IMR-90 (cell line): ENCODE data around the gene MAT2B. TPM values are rescaled to one million over a fixed set of nuclear protein-coding genes. Genes with fewer than 3 reads are reported as not detected.
A peak's percentile ranks its signal among the peaks of the same experiment; 100 is the strongest.

Experiments used
- ATAC-seq: fragments of 200-7000 bp; cut with Tn5 transposase; 2 replicates; pipeline ENCODE4 v1.9.1; 2020; ENCODE audit warnings: low read depth, mild to moderate bottlenecking, moderate library complexity
- BruUV-seq: library from RNA; stranded (reverse); fragments of 400-500 nt; replicated peaks from 2 replicates; lab custom pipeline; 2021; lab: Mats Ljungman, UMichigan
- CTCF ChIA-PET: fragments of 300-600 bp; formaldehyde crosslinking; extraction: SDS; loops from one replicate; lab custom pipeline; 2021; ENCODE audit warnings: antibody characterized with exemption; lab: Yijun Ruan, JAX
- POLR2A ChIA-PET: fragments of 300-600 bp; sonication (Branson Sonifier 250); formaldehyde crosslinking; loops from one replicate; lab custom pipeline; 2022; ENCODE audit warnings: antibody characterized with exemption; ENCODE audit not compliant: unreplicated experiment; lab: Charles Lee
- DNase-seq: peaks from one replicate; pipeline ENCODE4 v3.0.0; 2013
- H2AFZ ChIP-seq: replicated peaks from 2 replicates; pipeline ENCODE3; 2013; ENCODE audit warnings: low read length, mild to moderate bottlenecking; ENCODE audit not compliant: poor library complexity
- H2AK5ac ChIP-seq: 2 replicates; pipeline ENCODE4 v1.6.1; 2013; ENCODE audit warnings: low read depth, low read length, inconsistent platforms
- H2AK9ac ChIP-seq: replicated peaks from 2 replicates; pipeline ENCODE3; 2013; ENCODE audit warnings: mild to moderate bottlenecking, low read depth, low read length, moderate library complexity; ENCODE audit not compliant: poor library complexity
- H2BK120ac ChIP-seq: 2 replicates; pipeline ENCODE4 v1.6.1; 2013; ENCODE audit warnings: low read depth, low read length, inconsistent platforms
- H2BK15ac ChIP-seq: 3 replicates; pipeline ENCODE4 v1.6.1; 2013; ENCODE audit warnings: low read depth, low read length, inconsistent platforms
- H2BK20ac ChIP-seq: 2 replicates; pipeline ENCODE4 v1.6.1; 2013; ENCODE audit warnings: low read depth, mild to moderate bottlenecking, inconsistent platforms, low read length, moderate library complexity
- H2BK5ac ChIP-seq: 2 replicates; pipeline ENCODE4 v1.6.1; 2013; ENCODE audit warnings: mild to moderate bottlenecking, low read depth, low read length, inconsistent platforms; ENCODE audit not compliant: poor library complexity, severe bottlenecking
- H3K14ac ChIP-seq: replicated peaks from 2 replicates; pipeline ENCODE4 v1.6.1; 2013; ENCODE audit warnings: low read depth, low read length, inconsistent platforms
- H3K18ac ChIP-seq: 2 replicates; pipeline ENCODE4 v1.6.1; 2013; ENCODE audit warnings: low read depth, low read length, control low read depth
- H3K23ac ChIP-seq: 2 replicates; pipeline ENCODE4 v1.6.1; 2013; ENCODE audit warnings: low read depth, low read length, inconsistent platforms
- H3K27ac ChIP-seq: 2 replicates; pipeline ENCODE4 v1.5.1; 2013; ENCODE audit warnings: mild to moderate bottlenecking, control low read depth, low read length; ENCODE audit not compliant: insufficient read depth
- H3K27me3 ChIP-seq: 2 replicates; pipeline ENCODE4 v1.6.1; 2013; ENCODE audit warnings: low read length; ENCODE audit not compliant: control insufficient read depth, insufficient read depth
- H3K36me3 ChIP-seq: 2 replicates; pipeline ENCODE4 v1.6.1; 2013; ENCODE audit warnings: low read length, mixed read lengths; ENCODE audit not compliant: control insufficient read depth, insufficient read depth
- H3K4ac ChIP-seq: 2 replicates; pipeline ENCODE4 v1.6.1; 2013; ENCODE audit warnings: low read depth, low read length, inconsistent platforms
- H3K4me1 ChIP-seq: 2 replicates; pipeline ENCODE4 v1.6.1; 2013; ENCODE audit warnings: low read length, mixed read lengths; ENCODE audit not compliant: control insufficient read depth, insufficient read depth
- H3K4me2 ChIP-seq: 2 replicates; pipeline ENCODE4 v1.6.1; 2013; ENCODE audit warnings: low read depth, mild to moderate bottlenecking, control low read depth, low read length, moderate library complexity
- H3K4me3 ChIP-seq: 2 replicates; pipeline ENCODE4 v1.5.1; 2013; ENCODE audit warnings: low read depth, mild to moderate bottlenecking, control low read depth, low read length, moderate library complexity; ENCODE audit not compliant: insufficient read depth
- H3K56ac ChIP-seq: 2 replicates; pipeline ENCODE4 v1.6.1; 2013; ENCODE audit warnings: low read length, inconsistent platforms; ENCODE audit not compliant: insufficient read depth; ENCODE audit errors: extremely low read depth
- H3K79me1 ChIP-seq, 2 experiments: 2 replicates each; pipeline ENCODE4 v1.6.1; 2013; ENCODE audit warnings: low read length in 2 of 2, inconsistent platforms in 1 of 2, low read depth in 1 of 2
- H3K9ac ChIP-seq: 2 replicates; pipeline ENCODE4 v1.6.1; 2013; ENCODE audit warnings: low read depth, low read length, control low read depth
- H3K9me1 ChIP-seq: 2 replicates; pipeline ENCODE4 v1.6.1; 2013; ENCODE audit warnings: low read length, inconsistent platforms; ENCODE audit not compliant: insufficient read depth
- H3K9me3 ChIP-seq: 2 replicates; pipeline ENCODE4 v1.6.1; 2013; ENCODE audit warnings: low read length; ENCODE audit not compliant: control insufficient read depth, insufficient read depth
- H4K20me1 ChIP-seq: 2 replicates; pipeline ENCODE4 v1.6.1; 2013; ENCODE audit warnings: low read length, inconsistent platforms; ENCODE audit not compliant: insufficient read depth
- H4K5ac ChIP-seq: 2 replicates; pipeline ENCODE4 v1.6.1; 2013; ENCODE audit warnings: mild to moderate bottlenecking, low read depth, low read length, control low read depth
- H4K8ac ChIP-seq, 2 experiments: 2 replicates each; pipeline ENCODE4 v1.6.1; 2013; ENCODE audit warnings: low read depth in 2 of 2, low read length in 2 of 2, control low read depth in 1 of 2, inconsistent platforms in 1 of 2
- H4K91ac ChIP-seq: 2 replicates; pipeline ENCODE4 v1.6.1; 2013; ENCODE audit warnings: low read depth, low read length, inconsistent platforms; ENCODE audit not compliant: insufficient read depth
- CHD1 ChIP-seq: IDR thresholded peaks from 2 replicates; pipeline ENCODE4 v1.6.1; 2012; ENCODE audit warnings: low read depth, low read length, improper control_type of control experiment
- MAZ ChIP-seq: IDR thresholded peaks from 2 replicates; pipeline ENCODE4 v1.6.1; 2012; ENCODE audit warnings: low read depth, mild to moderate bottlenecking, low read length, improper control_type of control experiment, moderate library complexity, borderline replicate concordance
- NFE2L2 ChIP-seq: fragments of 150-350 bp; IDR thresholded peaks from 2 replicates; pipeline ENCODE4 v1.6.1; 2016; ENCODE audit warnings: low read depth, mild to moderate bottlenecking, low read length
- POLR2A ChIP-seq: IDR thresholded peaks from 2 replicates; pipeline ENCODE4 v1.6.1; 2012; ENCODE audit warnings: mild to moderate bottlenecking, low read depth, low read length
- RCOR1 ChIP-seq: IDR thresholded peaks from 2 replicates; pipeline ENCODE4 v1.6.1; 2012; ENCODE audit warnings: mild to moderate bottlenecking, low read length, improper control_type of control experiment; ENCODE audit not compliant: insufficient replicate concordance
- RFX5 ChIP-seq: IDR thresholded peaks from 2 replicates; pipeline ENCODE4 v1.8.0; 2012; ENCODE audit warnings: low read depth, mild to moderate bottlenecking, low read length, moderate library complexity
- WGBS, 2 experiments: methylation state at CpG; one replicate each; pipeline versions ENCODE4 v1.1.5 to v1.1.7; 2013; ENCODE audit warnings: missing lambda C conversion rate in 2 of 2; ENCODE audit not compliant: insufficient read length in 1 of 2; ENCODE audit errors: extremely low coverage in 2 of 2; 5-methylcytosine and 5-hydroxymethylcytosine counted together
- dilution Hi-C: fragments of 300-500 bp; cut with HindIII; formaldehyde crosslinking; loops from one replicate; pipeline ENCODE4 v1.14.3; 2018; ENCODE audit warnings: low sequenced_read_pairs; ENCODE audit not compliant: unreplicated experiment
- in situ Hi-C: fragments of 300-500 bp; cut with MboI; formaldehyde crosslinking; loops from 3 replicates; pipeline ENCODE4 v1.14.3; 2019; ENCODE audit warnings: low sequenced_read_pairs, inconsistent platforms, mixed read lengths
- intact Hi-C: fragments of 100-400 bp; cut with micrococcal nuclease; formaldehyde crosslinking; loops from 2 replicates; pipeline ENCODE4 v1.10.0; 2022
- polyA plus RNA-seq, 3 experiments: library from polyadenylated mRNA; depleted of rRNA; stranded (reverse); fragments of >200 nt; gene quantifications; 2 replicates each; pipeline ENCODE4 v1.2.3, GENCODE V29; 2012; ENCODE audit warnings: low replicate concordance in 1 of 3
- total RNA-seq: library from RNA; depleted of rRNA; stranded (reverse); fragments of >200 nt; gene quantifications from 2 replicates; pipeline ENCODE4 v1.2.3, GENCODE V29; 2012
- TF ChIP-seq, protein P1 (sequence below): conservative IDR thresholded peaks from 2 replicates; pipeline ENCODE4 v1.5.1; 2012; ENCODE audit warnings: mild to moderate bottlenecking, low read depth, low read length, improper control_type of control experiment
- TF ChIP-seq, protein P2 (sequence below): fragments of 150-350 bp; IDR thresholded peaks from 2 replicates; pipeline ENCODE4 v1.6.1; 2017; ENCODE audit warnings: mild to moderate bottlenecking, antibody characterized with exemption, low read length, low read depth
- TF ChIP-seq, protein P3 (sequence below): fragments of 150-350 bp; IDR thresholded peaks from 2 replicates; pipeline ENCODE4 v1.6.1; 2016; ENCODE audit warnings: low read depth, mild to moderate bottlenecking, low read length, moderate library complexity, borderline replicate concordance

The MAT2B gene
- total and polyA plus RNA-seq, 2 of the 4 experiments (the other 2 are of a cell fraction) = 41.7 to 80.3 TPM

DNA sequence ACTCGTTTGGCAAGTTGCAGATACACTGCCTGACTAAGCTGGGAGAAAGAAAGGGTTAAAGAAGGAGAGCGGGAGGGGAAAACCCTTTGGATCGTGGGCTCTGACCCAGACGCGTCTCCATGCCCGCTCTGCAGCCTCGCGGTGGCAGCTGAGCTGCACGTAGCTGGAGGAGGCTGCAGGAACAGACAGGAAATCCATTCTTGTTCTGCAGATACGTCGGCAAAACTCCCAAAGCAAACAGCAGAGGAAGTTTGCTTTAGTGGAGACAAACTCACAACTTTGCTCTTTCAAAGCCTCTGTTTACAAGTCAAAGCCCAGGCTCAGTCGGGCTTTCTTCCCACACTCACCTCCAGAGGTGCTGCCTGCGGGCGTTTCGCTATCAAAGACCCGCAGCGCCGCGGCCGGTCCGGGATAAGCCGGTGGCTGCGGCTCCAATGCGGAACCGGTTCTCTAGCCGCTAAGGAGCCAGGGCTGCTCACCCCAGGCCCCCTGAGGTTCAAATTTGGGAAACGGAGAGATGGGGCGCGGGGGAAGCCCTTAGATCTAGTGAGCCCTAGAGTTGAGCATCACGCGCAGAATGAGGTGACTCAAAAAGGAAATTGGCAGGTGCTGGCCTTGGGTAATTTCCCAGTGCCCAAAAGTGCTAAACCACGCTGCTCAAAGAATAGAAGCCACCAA lies 60.7 kb downstream of the MAT2B start:
- Histone ChIP-seq H3K27ac (no peak overlapping the region), H3K9ac (no peak overlapping the region; the same call in 1 of the 2 replicates), H3K56ac (no peak overlapping the region), H2BK120ac (peak overlapping the region; percentile 87), H4K8ac (peak overlapping the region; percentile 49 to 50; a peak in 3 of 4 replicates), H3K23ac (peak overlapping the region; percentile 84; the same call in 1 of the 2 replicates), H4K5ac (peak overlapping the region; percentile 24; the same call in 1 of the 2 replicates), H3K4me3 (peak overlapping the region; percentile 35), H3K4me1 (peaks cover 8% of the 10 kb centered on the region), H2BK15ac (no peak overlapping the region), H2AK9ac (peak overlapping the region; percentile 53), H3K14ac (peak overlapping the region; percentile 73; the same call in 1 of the 2 replicates), H2BK20ac (peak overlapping the region; percentile 80), H4K20me1 (no peaks in the 10 kb centered on the region), H2AK5ac (no peak overlapping the region), H3K4me2 (peak overlapping the region; percentile 49), H3K36me3 (no peaks in the 10 kb centered on the region), H3K9me3 (no peaks in the 10 kb centered on the region), H2AFZ (peak overlapping the region; percentile 80), H3K27me3 (no peaks in the 10 kb centered on the region), H3K79me1 (no peaks in the 10 kb centered on the region), H3K18ac (no peak overlapping the region), H4K91ac (peak overlapping the region; percentile 75), H3K4ac (peak overlapping the region; percentile 66), H2BK5ac (no peak overlapping the region), H3K9me1 (peaks cover 3% of the 10 kb centered on the region; the same call in 1 of the 2 replicates)
- 31% methylated on average over 20 of the region's 32 CpGs; no CpG with 5 or more reads in 1 of the 2 experiments for WGBS, 2 experiments
- dilution Hi-C loops (no loop called here), in situ Hi-C loops (loop anchor here (5.0 to 25.0 kb wide), 5 partner anchors 449 to 1896 kb away; no protein-coding TSS in a partner anchor), intact Hi-C loops (loop anchor here (2.0 to 5.0 kb wide), 2 partner anchors 447 to 1641 kb away; no protein-coding TSS in a partner anchor)
- ChIA-PET POLR2A (no interaction called here), CTCF (interaction anchor here (0.6 to 2.2 kb wide), 2 partner anchors 85 to 130 kb away, joined by 4 to 8 read pairs; no protein-coding TSS in a partner anchor)
- ATAC-seq (peak; percentile 52), DNase-seq (peak; percentile 36)
- BruUV-seq = no TSS peak
- TF ChIP-seq POLR2A (no peak), RCOR1 (no peak), MAZ (no peak), NFE2L2 (no peak), CHD1 (no peak), RFX5 (no peak)
- TF ChIP-seq, protein P1, sequence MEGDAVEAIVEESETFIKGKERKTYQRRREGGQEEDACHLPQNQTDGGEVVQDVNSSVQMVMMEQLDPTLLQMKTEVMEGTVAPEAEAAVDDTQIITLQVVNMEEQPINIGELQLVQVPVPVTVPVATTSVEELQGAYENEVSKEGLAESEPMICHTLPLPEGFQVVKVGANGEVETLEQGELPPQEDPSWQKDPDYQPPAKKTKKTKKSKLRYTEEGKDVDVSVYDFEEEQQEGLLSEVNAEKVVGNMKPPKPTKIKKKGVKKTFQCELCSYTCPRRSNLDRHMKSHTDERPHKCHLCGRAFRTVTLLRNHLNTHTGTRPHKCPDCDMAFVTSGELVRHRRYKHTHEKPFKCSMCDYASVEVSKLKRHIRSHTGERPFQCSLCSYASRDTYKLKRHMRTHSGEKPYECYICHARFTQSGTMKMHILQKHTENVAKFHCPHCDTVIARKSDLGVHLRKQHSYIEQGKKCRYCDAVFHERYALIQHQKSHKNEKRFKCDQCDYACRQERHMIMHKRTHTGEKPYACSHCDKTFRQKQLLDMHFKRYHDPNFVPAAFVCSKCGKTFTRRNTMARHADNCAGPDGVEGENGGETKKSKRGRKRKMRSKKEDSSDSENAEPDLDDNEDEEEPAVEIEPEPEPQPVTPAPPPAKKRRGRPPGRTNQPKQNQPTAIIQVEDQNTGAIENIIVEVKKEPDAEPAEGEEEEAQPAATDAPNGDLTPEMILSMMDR = no peak
- TF ChIP-seq, protein P2, sequence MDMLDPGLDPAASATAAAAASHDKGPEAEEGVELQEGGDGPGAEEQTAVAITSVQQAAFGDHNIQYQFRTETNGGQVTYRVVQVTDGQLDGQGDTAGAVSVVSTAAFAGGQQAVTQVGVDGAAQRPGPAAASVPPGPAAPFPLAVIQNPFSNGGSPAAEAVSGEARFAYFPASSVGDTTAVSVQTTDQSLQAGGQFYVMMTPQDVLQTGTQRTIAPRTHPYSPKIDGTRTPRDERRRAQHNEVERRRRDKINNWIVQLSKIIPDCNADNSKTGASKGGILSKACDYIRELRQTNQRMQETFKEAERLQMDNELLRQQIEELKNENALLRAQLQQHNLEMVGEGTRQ = no peak
- TF ChIP-seq, protein P3, sequence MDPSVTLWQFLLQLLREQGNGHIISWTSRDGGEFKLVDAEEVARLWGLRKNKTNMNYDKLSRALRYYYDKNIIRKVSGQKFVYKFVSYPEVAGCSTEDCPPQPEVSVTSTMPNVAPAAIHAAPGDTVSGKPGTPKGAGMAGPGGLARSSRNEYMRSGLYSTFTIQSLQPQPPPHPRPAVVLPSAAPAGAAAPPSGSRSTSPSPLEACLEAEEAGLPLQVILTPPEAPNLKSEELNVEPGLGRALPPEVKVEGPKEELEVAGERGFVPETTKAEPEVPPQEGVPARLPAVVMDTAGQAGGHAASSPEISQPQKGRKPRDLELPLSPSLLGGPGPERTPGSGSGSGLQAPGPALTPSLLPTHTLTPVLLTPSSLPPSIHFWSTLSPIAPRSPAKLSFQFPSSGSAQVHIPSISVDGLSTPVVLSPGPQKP = no peak
